Left lung (tissue), 10 donors: Measurements from ENCODE around the gene DKKL1. TPM values are rescaled to one million over a fixed set of nuclear protein-coding genes. Genes with fewer than 3 reads are reported as not detected.
A peak's percentile ranks its signal among the peaks of the same experiment; 100 is the strongest.

Experiments
- ATAC-seq: fragments of 200-7000 bp; cut with Tn5 transposase; one replicate; pipeline ENCODE4 v1.9.1; 2020; ENCODE audit warnings: moderate library complexity
- DNase-seq, 4 donors: peaks; one replicate each; pipeline ENCODE4 v3.0.0-alpha.2; 2013 to 2020
- H3K27ac ChIP-seq, 2 donors: fragments of 200-600 bp; sonication (generic) in 1 of 2; one replicate each; pipeline versions ENCODE4 v1.5.0 to v1.8.0; 2020 to 2021
- H3K27me3 ChIP-seq, 2 donors: fragments of 200-600 bp; sonication (generic) in 1 of 2; one replicate each; pipeline versions ENCODE4 v1.5.0 to v1.8.0; 2020 to 2021
- H3K36me3 ChIP-seq, 2 donors: fragments of 200-600 bp; sonication (generic) in 1 of 2; one replicate each; pipeline versions ENCODE4 v1.5.0 to v1.8.0; 2020 to 2021
- H3K4me1 ChIP-seq, 2 donors: fragments of 200-600 bp; one replicate each; pipeline ENCODE4 v1.8.0; 2021
- H3K4me3 ChIP-seq, 2 donors: fragments of 200-600 bp; sonication (generic) in 1 of 2; one replicate each; pipeline versions ENCODE4 v1.5.0 to v1.8.0; 2020 to 2021; ENCODE audit warnings: mild to moderate bottlenecking in 1 of 2
- H3K9me3 ChIP-seq, 2 donors: fragments of 200-600 bp; sonication (generic) in 1 of 2; one replicate each; pipeline versions ENCODE4 v1.5.0 to v1.8.0; 2020 to 2021
- intact Hi-C, 2 donors: fragments of 100-400 bp; cut with DNase I; formaldehyde crosslinking; loops; one replicate each; pipeline versions ENCODE4 v1.11.2 to v1.14.2; 2022
- polyA plus RNA-seq, 6 donors: library from polyadenylated mRNA; unstranded; fragments of 120-200 nt; gene quantifications; one replicate each; pipeline ENCODE4 v1.2.1, GENCODE V29; 2013; ENCODE audit not compliant: insufficient read length in 6 of 6
- total RNA-seq, 2 donors: library from RNA; stranded (reverse); fragmentation: NEBNext Ultra II Directional; extraction: Animal tissue kit (Norgen Biotek cat#: 25700); gene quantifications; one replicate each; pipeline ENCODE4 v1.2.1, GENCODE V29; 2021
- TF ChIP-seq, protein P1 (sequence below), 2 donors: fragments of 200-600 bp; sonication (generic) in 1 of 2; IDR thresholded peaks; one replicate each; pipeline versions ENCODE4 v1.5.0 to v1.8.0; 2021; ENCODE audit warnings: antibody characterized with exemption in 2 of 2
- donor health status: DM: no; HTN: yes; CAD: no.
- donor health status: DM: no; HTN: no; CAD: no.

DKKL1 gene
- total and polyA plus RNA-seq, 8 donors, result 1.0 to 5.5 (median 4.2) TPM; not detected in 1

DNA sequence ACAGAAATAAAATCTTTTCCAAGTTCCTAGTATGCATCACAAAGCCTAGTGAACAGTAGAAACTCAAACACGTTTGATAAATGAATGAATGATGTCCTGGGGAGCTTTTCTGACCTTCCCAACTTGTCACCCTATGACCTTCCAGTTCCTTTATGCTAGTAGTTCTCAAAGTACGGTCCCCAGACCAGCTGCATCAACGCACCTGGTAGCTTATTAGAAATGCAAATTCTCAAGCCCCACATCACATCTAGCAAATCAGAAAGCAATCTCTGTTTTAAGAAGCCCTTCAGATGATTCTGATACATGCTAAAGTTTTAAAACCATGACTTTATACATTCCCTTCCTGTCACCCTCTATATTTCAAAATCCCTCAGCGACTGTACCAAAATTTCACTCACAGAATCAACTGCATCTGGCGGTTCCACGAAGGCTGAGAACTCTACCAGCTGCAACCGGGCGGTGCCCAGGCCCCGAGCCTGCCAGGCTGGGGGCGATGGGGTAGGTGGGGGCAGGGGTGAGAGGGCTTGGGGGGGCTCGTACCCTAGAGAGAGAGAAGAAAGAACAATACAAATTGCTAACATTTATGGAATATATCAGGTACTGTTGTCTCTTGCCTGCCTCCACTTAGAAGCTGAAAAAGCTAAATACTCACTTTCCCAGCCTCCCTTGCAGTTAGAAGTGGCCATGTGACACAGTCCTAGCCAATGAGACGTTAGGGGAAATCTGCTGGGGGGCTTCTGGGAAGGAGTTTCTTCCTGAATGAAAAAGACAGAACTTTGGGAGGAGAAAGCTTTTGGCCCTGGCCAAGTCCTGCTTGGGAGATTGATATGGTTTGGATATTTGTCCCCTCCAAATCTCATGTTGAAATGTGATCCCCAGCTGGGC is 15.1 kb upstream of the DKKL1 start:
- H3K36me3 ChIP-seq, result peaks cover 0 to 87% of the 10 kb centered on the region in 2 donors
- DNase-seq (no peak), ATAC-seq (no peak)
- no peaks in the 10 kb centered on the region for H3K4me1 ChIP-seq
- H3K4me3 ChIP-seq, result no peak overlapping the region
- no peak overlapping the region for H3K27ac ChIP-seq
- intact Hi-C loops, result no loop called here
- TF ChIP-seq, protein P1, sequence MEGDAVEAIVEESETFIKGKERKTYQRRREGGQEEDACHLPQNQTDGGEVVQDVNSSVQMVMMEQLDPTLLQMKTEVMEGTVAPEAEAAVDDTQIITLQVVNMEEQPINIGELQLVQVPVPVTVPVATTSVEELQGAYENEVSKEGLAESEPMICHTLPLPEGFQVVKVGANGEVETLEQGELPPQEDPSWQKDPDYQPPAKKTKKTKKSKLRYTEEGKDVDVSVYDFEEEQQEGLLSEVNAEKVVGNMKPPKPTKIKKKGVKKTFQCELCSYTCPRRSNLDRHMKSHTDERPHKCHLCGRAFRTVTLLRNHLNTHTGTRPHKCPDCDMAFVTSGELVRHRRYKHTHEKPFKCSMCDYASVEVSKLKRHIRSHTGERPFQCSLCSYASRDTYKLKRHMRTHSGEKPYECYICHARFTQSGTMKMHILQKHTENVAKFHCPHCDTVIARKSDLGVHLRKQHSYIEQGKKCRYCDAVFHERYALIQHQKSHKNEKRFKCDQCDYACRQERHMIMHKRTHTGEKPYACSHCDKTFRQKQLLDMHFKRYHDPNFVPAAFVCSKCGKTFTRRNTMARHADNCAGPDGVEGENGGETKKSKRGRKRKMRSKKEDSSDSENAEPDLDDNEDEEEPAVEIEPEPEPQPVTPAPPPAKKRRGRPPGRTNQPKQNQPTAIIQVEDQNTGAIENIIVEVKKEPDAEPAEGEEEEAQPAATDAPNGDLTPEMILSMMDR (IDR thresholded peaks at IDR 0.05), result no peak
- no peaks in the 10 kb centered on the region for H3K27me3 ChIP-seq
- no peaks in the 10 kb centered on the region for H3K9me3 ChIP-seq

DNA sequence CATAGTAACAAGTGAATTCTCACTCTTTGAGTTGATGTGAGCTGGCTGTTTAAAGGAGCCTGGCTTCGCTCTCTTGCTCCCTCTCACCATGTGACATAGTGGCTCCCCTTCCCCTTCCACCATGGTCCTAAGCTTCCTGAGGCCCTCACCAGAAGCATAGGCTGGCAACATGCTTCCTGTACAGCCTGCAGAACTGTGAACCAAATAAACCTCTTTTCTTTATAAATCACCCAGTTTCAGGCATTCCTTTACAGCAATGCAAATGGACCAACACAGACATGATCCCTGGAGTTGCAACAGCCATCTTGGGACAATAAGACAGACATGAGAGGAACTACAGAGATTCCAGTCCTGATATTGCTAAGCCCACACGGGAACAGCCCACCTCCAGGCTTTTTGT is 14.1 kb upstream of the DKKL1 start:
- intact Hi-C loops, result no loop called here
- no peak for ATAC-seq
- H3K9me3 ChIP-seq, result no peaks in the 10 kb centered on the region

DNA sequence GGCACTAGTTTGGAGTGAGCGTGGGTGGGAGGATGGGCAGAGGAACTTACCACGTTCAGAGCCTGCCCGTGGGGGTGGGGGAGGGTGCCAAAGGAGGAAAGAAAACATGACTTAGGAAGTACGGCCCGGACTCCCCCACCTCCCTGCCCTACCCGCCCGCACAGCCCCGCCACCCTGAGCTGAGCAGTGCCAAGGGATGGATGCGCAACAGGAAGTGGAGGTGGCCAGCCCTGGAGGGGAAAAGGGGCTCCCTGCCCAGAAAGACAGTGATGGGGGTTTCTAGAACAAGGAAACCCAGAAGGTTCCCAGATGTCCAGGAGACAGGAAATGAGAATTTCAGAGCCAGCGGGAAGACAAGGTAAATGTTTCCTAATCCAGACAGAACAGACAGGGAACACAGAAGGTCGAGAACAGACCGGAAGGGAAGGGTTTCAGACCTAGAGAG is 7.7 kb upstream of the DKKL1 start:
- ATAC-seq (peak; percentile 39), DNase-seq (peak in 2 of 4 donors; percentile 53 to 79)
- Histone ChIP-seq H3K4me1 (peaks cover 3 to 18% of the 10 kb centered on the region in 2 donors), H3K4me3 (no peak overlapping the region), H3K36me3 (peaks cover 0 to 38% of the 10 kb centered on the region in 2 donors), H3K27me3 (peaks cover 0 to 6% of the 10 kb centered on the region in 2 donors), H3K27ac (peak overlapping the region; percentile 7 to 50), H3K9me3 (no peaks in the 10 kb centered on the region)
- TF ChIP-seq, protein P1 (IDR thresholded peaks at IDR 0.05), result no peak
- intact Hi-C loops, result no loop called here

More for the DNA sequence above, 14.1 kb upstream of the DKKL1 start:
- Histone ChIP-seq H3K27ac (no peak overlapping the region), H3K36me3 (peaks cover 0 to 84% of the 10 kb centered on the region in 2 donors), H3K4me3 (no peak overlapping the region), H3K27me3 (no peaks in the 10 kb centered on the region), H3K4me1 (no peaks in the 10 kb centered on the region)
- TF ChIP-seq, protein P1 (IDR thresholded peaks at IDR 0.05), result no peak
- no peak for DNase-seq

DNA sequence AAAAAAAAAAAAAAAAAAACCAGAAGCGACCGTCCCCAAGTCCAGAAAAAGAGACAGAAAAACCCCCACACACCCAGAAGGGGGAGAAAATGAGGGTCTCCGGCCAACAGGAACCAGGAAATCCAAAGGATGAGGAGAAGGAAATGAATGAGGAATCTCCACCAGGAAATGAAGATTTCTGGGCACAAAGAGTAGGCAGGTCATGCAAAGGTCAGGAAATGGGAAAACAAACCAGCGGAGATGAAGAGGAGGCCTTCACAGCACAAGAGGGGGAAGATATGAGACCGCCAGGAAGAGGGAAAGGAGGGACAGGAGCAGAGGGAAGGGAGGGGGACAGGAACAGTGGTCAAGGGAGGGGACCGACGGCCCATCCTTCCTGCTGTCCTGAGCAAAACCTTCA is 7.3 kb upstream of the DKKL1 start:
- Histone ChIP-seq H3K4me3 (no peak overlapping the region), H3K36me3 (peaks cover 0 to 34% of the 10 kb centered on the region in 2 donors), H3K27ac (peak overlapping the region; percentile 7 to 50), H3K9me3 (no peaks in the 10 kb centered on the region), H3K4me1 (peaks cover 3 to 18% of the 10 kb centered on the region in 2 donors), H3K27me3 (peaks cover 0 to 10% of the 10 kb centered on the region in 2 donors)
- ATAC-seq (no peak), DNase-seq (no peak)
- intact Hi-C loops, result no loop called here
- TF ChIP-seq, protein P1 (IDR thresholded peaks at IDR 0.05), result no peak

DNA sequence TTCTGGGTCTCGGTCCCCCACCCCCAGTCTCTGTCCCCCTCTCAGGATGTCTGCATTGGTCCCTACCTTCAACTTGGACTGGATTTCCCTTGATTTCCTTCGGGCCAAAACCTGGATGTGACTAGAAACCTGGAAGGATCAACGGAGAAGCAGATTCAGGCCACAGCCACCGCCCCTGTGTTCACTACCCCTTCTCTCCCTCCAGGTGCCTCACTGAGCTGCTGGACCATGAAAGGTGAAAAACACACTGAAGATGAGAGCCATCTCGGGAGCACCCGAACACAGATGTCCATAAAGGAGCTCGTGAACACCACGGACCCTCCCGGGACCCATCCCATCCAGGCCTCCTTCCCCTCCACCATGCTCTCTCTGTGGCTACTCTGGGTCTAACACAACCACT is 6.5 kb upstream of the DKKL1 start:
- no peak overlapping the region for H3K4me3 ChIP-seq
- no peak overlapping the region for H3K27ac ChIP-seq
- TF ChIP-seq, protein P1 (IDR thresholded peaks at IDR 0.05), result no peak
- H3K27me3 ChIP-seq, result peaks cover 0 to 18% of the 10 kb centered on the region in 2 donors
- intact Hi-C loops, result no loop called here
- no peaks in the 10 kb centered on the region for H3K9me3 ChIP-seq
- H3K36me3 ChIP-seq, result peaks cover 0 to 28% of the 10 kb centered on the region in 2 donors
- peaks cover 3 to 19% of the 10 kb centered on the region in 2 donors for H3K4me1 ChIP-seq
- ATAC-seq (no peak), DNase-seq (no peak)
